NCI-H82 (cell line): ENCODE data around the gene SLC4A1AP.
"Not testable (repeated sequence)": the region's sequence is repeated elsewhere in the genome, so short reads cannot be mapped to it uniquely, and the experiment has no call there.

Experiments
- DNase-seq: peaks from one replicate; lab custom pipeline; 2025; lab: John Stamatoyannopoulos, UW

SLC4A1AP gene

GRCh38 chr2:27651056-27651455 is 12.6 kb upstream of the SLC4A1AP start:
- peak; percentile 78 for DNase-seq

GRCh38 chr2:27652341-27652740 is 11.3 kb upstream of the SLC4A1AP start:
- no peak for DNase-seq

- no peak for DNase-seq
Measured at GRCh38 chr2:27652790-27653189, 10.9 kb upstream of the SLC4A1AP start.

- no peak for DNase-seq
Measured at GRCh38 chr2:27653397-27653796, 10.3 kb upstream of the SLC4A1AP start.

- DNase-seq, result peak; percentile 87
Measured at GRCh38 chr2:27655155-27655951, 8.3 kb upstream of the SLC4A1AP start.

- DNase-seq, result no peak
Measured at GRCh38 chr2:27661371-27661770, 2.3 kb upstream of the SLC4A1AP start.

GRCh38 chr2:27664154-27664574 is 475 bp downstream of the SLC4A1AP start:
- DNase-seq, result peak; percentile 48

- no peak for DNase-seq
Measured at GRCh38 chr2:27664622-27665363, 1.1 kb downstream of the SLC4A1AP start.

- DNase-seq, result no peak
Measured at GRCh38 chr2:27667446-27667845, 3.8 kb downstream of the SLC4A1AP start.

GRCh38 chr2:27671235-27671634 is 7.5 kb downstream of the SLC4A1AP start:
- DNase-seq, result no peak

- no peak for DNase-seq
Measured at GRCh38 chr2:27672723-27673486, 9.2 kb downstream of the SLC4A1AP start.

- no peak for DNase-seq
Measured at GRCh38 chr2:27680571-27680970, 16.9 kb downstream of the SLC4A1AP start.

GRCh38 chr2:27681841-27682240 is 18.2 kb downstream of the SLC4A1AP start:
- no peak for DNase-seq

GRCh38 chr2:27682334-27682771 is 18.7 kb downstream of the SLC4A1AP start:
- not testable (repeated sequence) for DNase-seq

- DNase-seq, result peak; percentile 97
Measured at GRCh38 chr2:27683390-27684071, 19.8 kb downstream of the SLC4A1AP start.

GRCh38 chr2:27685006-27685405 is 21.3 kb downstream of the SLC4A1AP start:
- DNase-seq, result not testable (repeated sequence)

GRCh38 chr2:27685577-27685976 is 21.9 kb downstream of the SLC4A1AP start:
- no peak for DNase-seq

GRCh38 chr2:27687232-27687631 is 23.5 kb downstream of the SLC4A1AP start:
- no peak for DNase-seq

GRCh38 chr2:27689424-27689823 is 25.7 kb downstream of the SLC4A1AP start:
- no peak for DNase-seq

- DNase-seq, result no peak
Measured at GRCh38 chr2:27690052-27690451, 26.4 kb downstream of the SLC4A1AP start.

GRCh38 chr2:27697660-27698059 is 34.0 kb downstream of the SLC4A1AP start:
- DNase-seq, result no peak

GRCh38 chr2:27701676-27702075 is 38.0 kb downstream of the SLC4A1AP start:
- DNase-seq, result no peak
